WTC11 (cell line): Measurements from ENCODE around the gene CACNA1D.

Experiments used
- CTCF ChIP-seq: fragments of 200-600 bp; IDR thresholded peaks from 2 replicates; pipeline ENCODE4 v1.8.0; 2022; ENCODE audit warnings: antibody characterized with exemption
- SMAD3 ChIP-seq: sonication (generic); formaldehyde crosslinking; IDR thresholded peaks from 2 replicates; pipeline ENCODE4 v1.8.0; 2022; ENCODE audit warnings: missing genetic modification reagents, mild to moderate bottlenecking, borderline replicate concordance

GRCh38 chr3:53590606-53591005, 96.2 kb downstream of the CACNA1D start:
- TF ChIP-seq SMAD3 (CRISPR knock-in tag), result no peak
- no peak for TF ChIP-seq CTCF
